OCI-LY3 (cell line): ENCODE results near the gene PCNX2.

Experiments
- H2AFZ ChIP-seq: fragments of 200-600, 300-600 bp; shearing (Covaris generic); 2 replicates; pipeline ENCODE4 v1.6.0; 2014; ENCODE audit warnings: antibody characterized with exemption, low read depth, low read length
- H3K27ac ChIP-seq: fragments of 200-600, 300-600 bp; sonication (generic); 2 replicates; pipeline ENCODE4 v1.5.1; 2014; ENCODE audit warnings: mild to moderate bottlenecking, low read length, moderate library complexity, mixed read lengths
- H3K27me3 ChIP-seq: fragments of 200-600, 300-600 bp; sonication (generic); 2 replicates; pipeline ENCODE4 v1.6.1; 2014; ENCODE audit warnings: low read depth, low read length, mixed read lengths
- H3K36me3 ChIP-seq: fragments of 200-600, 300-600 bp; sonication (generic); replicated peaks from 2 replicates; pipeline ENCODE3; 2014; ENCODE audit warnings: low read depth, low read length, mixed read lengths
- H3K4me1 ChIP-seq: fragments of 300-600, 200-600 bp; sonication (generic); 2 replicates; pipeline ENCODE4 v1.6.1; 2014; ENCODE audit warnings: low read length, mixed read lengths
- H3K4me2 ChIP-seq: fragments of 200-600, 300-600 bp; sonication (generic); 2 replicates; pipeline ENCODE4 v1.6.1; 2014; ENCODE audit warnings: low read length, mixed read lengths
- H3K4me3 ChIP-seq: fragments of 300-600, 200-600 bp; sonication (generic); 2 replicates; pipeline ENCODE4 v1.5.1; 2014; ENCODE audit warnings: antibody characterized with exemption, mild to moderate bottlenecking, low read length, moderate library complexity
- H3K79me2 ChIP-seq: fragments of 300-600, 200-600 bp; shearing (Covaris generic); 2 replicates; pipeline ENCODE4 v1.6.1; 2014; ENCODE audit warnings: mild to moderate bottlenecking, low read length, mixed read lengths
- H3K9ac ChIP-seq: fragments of 300-600, 200-600 bp; shearing (Covaris generic); 2 replicates; pipeline ENCODE4 v1.6.0; 2014; ENCODE audit warnings: mild to moderate bottlenecking, low read length, moderate library complexity
- H3K9me3 ChIP-seq: fragments of 200-600, 300-600 bp; shearing (Covaris generic); 2 replicates; pipeline ENCODE4 v1.6.1; 2014; ENCODE audit warnings: low read length, mixed read lengths; ENCODE audit not compliant: insufficient read depth
- H4K20me1 ChIP-seq: fragments of 200-600, 300-600 bp; sonication (generic); 2 replicates; pipeline ENCODE4 v1.6.1; 2016; ENCODE audit warnings: low read length, mixed read lengths; ENCODE audit not compliant: insufficient read depth
- CTCF ChIP-seq: fragments of 200-600, 300-600 bp; sonication (generic); IDR thresholded peaks from 2 replicates; pipeline ENCODE4 v1.5.1; 2014; ENCODE audit warnings: antibody characterized with exemption, low read length, low read depth
- EZH2phosphoT487 ChIP-seq: fragments of 200-600 bp; shearing (Covaris generic); IDR thresholded peaks from 2 replicates; pipeline ENCODE4 v1.6.1; 2018; ENCODE audit warnings: antibody characterized with exemption, mixed run types, low read depth

The PCNX2 gene

GRCh38 chr1:233237647-233238046 lies 57.9 kb downstream of the PCNX2 start:
- TF ChIP-seq EZH2phosphoT487 (no peak), CTCF (no peak)
- Histone ChIP-seq H3K9me3 (no peaks in the 10 kb centered on the region), H3K4me3 (no peak overlapping the region), H3K27ac (no peak overlapping the region), H3K36me3 (no peaks in the 10 kb centered on the region), H2AFZ (no peak overlapping the region), H3K27me3 (no peaks in the 10 kb centered on the region), H3K79me2 (no peaks in the 10 kb centered on the region), H4K20me1 (no peaks in the 10 kb centered on the region), H3K9ac (no peak overlapping the region), H3K4me2 (no peak overlapping the region), H3K4me1 (no peaks in the 10 kb centered on the region)

DNA sequence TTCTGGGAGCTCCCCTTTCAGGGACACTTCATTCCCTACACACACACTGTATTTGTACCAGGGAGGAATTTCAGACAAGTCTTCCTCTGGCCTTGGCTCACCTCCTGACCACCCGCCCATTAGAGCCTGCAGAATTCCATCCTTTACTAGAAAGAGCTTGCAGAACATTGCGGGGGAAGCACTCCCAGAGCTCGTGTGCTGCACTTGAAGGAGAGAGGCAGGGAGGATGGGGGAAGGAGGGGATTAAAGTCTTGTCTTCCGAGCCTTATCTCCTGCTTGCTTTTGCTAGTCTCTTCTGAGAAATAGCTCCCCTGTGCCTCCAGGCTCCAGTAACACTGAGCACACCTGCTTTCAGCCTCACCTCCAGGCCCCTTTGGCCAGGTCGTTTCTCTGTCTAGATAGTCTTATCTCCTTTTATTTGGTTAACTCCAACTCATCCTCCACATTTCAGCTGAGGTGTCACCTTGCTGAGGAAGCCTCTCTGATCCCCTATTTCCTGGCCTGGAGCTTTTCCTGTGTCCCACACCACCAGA lies 62.0 kb downstream of the PCNX2 start:
- TF ChIP-seq CTCF (no peak), EZH2phosphoT487 (no peak)
- H3K36me3 ChIP-seq = no peaks in the 10 kb centered on the region
- no peak overlapping the region for H2AFZ ChIP-seq
- H3K4me2 ChIP-seq = no peak overlapping the region
- no peaks in the 10 kb centered on the region for H3K79me2 ChIP-seq
- no peak overlapping the region for H3K27ac ChIP-seq
- H3K4me3 ChIP-seq = no peak overlapping the region
- no peaks in the 10 kb centered on the region for H3K9me3 ChIP-seq
- H3K4me1 ChIP-seq = no peaks in the 10 kb centered on the region
- no peak overlapping the region for H3K9ac ChIP-seq
- no peaks in the 10 kb centered on the region for H3K27me3 ChIP-seq
- no peaks in the 10 kb centered on the region for H4K20me1 ChIP-seq

DNA sequence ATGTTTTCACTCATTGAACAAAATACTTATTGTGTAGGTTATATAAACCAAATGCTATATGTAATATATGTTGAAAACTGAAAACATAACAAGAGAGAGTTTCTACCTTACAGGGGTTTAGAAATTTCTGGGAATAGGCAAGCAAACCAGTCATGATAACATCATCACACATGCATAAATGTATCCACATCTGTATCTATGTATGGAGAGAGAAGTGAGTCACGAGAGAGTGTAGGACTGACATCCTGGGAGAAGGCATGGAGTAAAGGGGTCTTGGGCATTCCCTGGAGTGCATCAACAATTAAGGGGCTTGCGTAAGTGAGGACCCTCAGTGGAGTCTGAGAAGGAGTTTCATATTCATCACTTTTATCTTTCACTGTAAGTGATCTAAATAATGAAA lies 65.5 kb downstream of the PCNX2 start:
- Histone ChIP-seq H3K9ac (no peak overlapping the region), H3K4me2 (no peak overlapping the region)
- TF ChIP-seq EZH2phosphoT487 (no peak), CTCF (no peak)

DNA sequence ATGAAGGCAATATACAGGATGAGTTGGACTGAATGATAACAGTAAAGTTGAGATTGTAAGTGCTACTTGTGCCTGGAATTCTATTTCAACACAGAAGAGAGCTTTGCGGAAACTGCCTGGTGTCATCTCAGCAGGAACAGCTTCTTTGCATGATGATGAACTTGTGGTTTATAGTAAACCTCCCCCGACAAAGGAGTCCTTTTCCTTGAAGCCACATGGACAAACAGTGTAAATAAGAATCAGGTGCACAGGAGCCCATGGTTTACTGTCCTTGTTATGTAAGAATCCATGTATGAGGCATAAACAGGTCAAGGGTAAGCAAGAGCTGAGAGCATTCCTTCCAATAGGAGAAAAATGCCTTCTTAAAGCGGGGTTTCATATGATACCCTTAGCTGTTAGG lies 66.2 kb downstream of the PCNX2 start:
- Histone ChIP-seq H4K20me1 (no peaks in the 10 kb centered on the region), H3K27ac (no peak overlapping the region), H3K79me2 (no peaks in the 10 kb centered on the region), H3K27me3 (no peaks in the 10 kb centered on the region), H3K9ac (no peak overlapping the region), H2AFZ (no peak overlapping the region), H3K4me3 (no peak overlapping the region), H3K36me3 (no peaks in the 10 kb centered on the region), H3K4me1 (no peaks in the 10 kb centered on the region), H3K9me3 (no peaks in the 10 kb centered on the region), H3K4me2 (no peak overlapping the region)
- TF ChIP-seq EZH2phosphoT487 (no peak), CTCF (no peak)

More for the DNA sequence above, 65.5 kb downstream of the PCNX2 start:
- no peak overlapping the region for H3K4me3 ChIP-seq
- no peaks in the 10 kb centered on the region for H3K9me3 ChIP-seq
- no peaks in the 10 kb centered on the region for H3K36me3 ChIP-seq
- no peaks in the 10 kb centered on the region for H4K20me1 ChIP-seq
- no peaks in the 10 kb centered on the region for H3K79me2 ChIP-seq
- H3K27ac ChIP-seq = no peak overlapping the region
- no peaks in the 10 kb centered on the region for H3K27me3 ChIP-seq
- H2AFZ ChIP-seq = no peak overlapping the region
- no peaks in the 10 kb centered on the region for H3K4me1 ChIP-seq
